Measurements from ENCODE around the gene DYSF. TPM values are rescaled to one million over a fixed set of nuclear protein-coding genes. Genes with fewer than 3 reads are reported as not detected.

The DYSF gene
- total RNA-seq, 4 donors from 2014 or later, result 10.3 to 14.9 (median 14.4) TPM

DNA sequence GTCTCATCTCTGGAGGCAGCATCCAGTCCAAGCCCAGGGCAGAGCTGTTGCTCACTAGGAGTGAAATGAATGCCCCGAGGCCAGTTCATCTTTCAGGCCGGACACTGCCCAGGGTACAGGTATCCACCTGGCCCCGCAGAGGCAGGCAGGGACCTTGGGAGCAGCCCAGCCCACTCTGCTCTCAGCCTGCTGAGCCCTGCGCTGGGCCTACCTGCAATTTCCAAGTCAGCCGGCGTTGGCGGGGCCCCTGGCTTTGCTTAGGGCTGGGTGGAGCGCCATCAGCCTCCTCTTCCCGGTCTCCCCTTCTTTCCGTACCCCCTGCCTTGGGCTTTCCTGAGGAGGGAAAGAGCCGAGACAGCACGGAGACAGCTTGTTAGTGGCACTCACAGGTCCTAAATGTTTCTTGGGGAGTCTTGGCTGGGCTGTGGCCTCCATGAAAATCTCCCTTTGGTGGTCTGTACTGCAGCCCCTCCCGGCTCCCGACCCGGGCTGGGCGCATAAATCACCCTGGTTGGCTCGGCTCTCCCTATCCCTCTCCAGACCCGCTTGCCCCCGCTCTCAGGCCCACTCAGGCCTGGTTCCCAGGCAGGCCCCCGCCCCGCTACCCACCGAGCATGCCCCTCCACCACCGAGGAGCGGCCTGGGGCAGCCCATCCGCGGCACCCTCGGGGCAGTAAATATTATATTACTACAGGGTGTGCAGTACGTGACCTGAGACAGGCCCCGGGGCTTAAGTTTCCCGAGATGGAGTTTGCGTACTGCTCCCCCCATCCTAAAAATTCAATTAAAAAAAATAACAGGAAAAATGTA, 106.7 kb downstream of the DYSF start:
- no peaks in the 10 kb centered on the region for H3K27me3 ChIP-seq
- no peak overlapping the region for H3K4me3 ChIP-seq (replicated peaks in 1 of 3)
- DNase-seq, result no peak
- no peaks in the 10 kb centered on the region for H3K9me3 ChIP-seq
- 69% methylated on average over 19 to 25 of the region's 31 CpGs for WGBS, 2 donors
- H3K36me3 ChIP-seq, result no peaks in the 10 kb centered on the region
- intact Hi-C loops (cut with DNase I), result loop anchor here (10.0 kb wide), 2 partner anchors 575 to 1185 kb away; no protein-coding TSS in a partner anchor
- peak overlapping the region in 1 of 3 donors; percentile 51 for H3K27ac ChIP-seq
- no peak for TF ChIP-seq CTCF (IDR thresholded peaks at IDR 0.05)
- TF ChIP-seq POLR2A (IDR thresholded peaks at IDR 0.05), result no peak
- H3K4me1 ChIP-seq, result peaks cover 7 to 59% of the 10 kb centered on the region in 2 donors

DNA sequence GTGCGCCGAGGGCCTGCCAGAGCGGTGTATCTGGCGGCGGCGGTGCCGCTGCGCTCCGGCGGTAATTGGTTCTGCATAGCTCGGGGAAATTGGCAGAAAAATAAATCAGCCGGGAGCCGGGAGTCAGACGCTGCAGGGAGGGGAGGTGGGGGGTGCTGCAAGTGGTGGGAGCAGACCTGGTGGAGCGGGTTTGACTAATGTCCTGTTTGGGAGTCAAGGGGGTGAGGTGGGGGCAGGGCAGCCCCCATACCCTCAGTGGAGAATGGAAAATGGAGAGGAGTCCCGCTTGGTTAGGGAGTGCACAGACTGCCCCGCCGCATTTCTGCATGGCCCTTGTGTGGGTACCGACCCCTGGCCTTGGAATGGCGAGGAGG, 107.3 kb downstream of the DYSF start:
- WGBS, 2 donors, result 31 to 36% methylated on average over 20 of the region's 20 CpGs
- TF ChIP-seq POLR2A (IDR thresholded peaks at IDR 0.05) (no peak), CTCF (IDR thresholded peaks at IDR 0.05) (no peak)
- peak; percentile 75 to 81 for DNase-seq
- Histone ChIP-seq H3K27ac (peak overlapping the region in 1 of 3 donors; percentile 35), H3K4me3 (replicated peaks in 1 of 3) (no peak overlapping the region), H3K4me1 (peaks cover 7 to 62% of the 10 kb centered on the region in 2 donors), H3K9me3 (no peaks in the 10 kb centered on the region), H3K36me3 (no peaks in the 10 kb centered on the region), H3K27me3 (no peaks in the 10 kb centered on the region)
- intact Hi-C loops (cut with DNase I), result no loop called here

DNA sequence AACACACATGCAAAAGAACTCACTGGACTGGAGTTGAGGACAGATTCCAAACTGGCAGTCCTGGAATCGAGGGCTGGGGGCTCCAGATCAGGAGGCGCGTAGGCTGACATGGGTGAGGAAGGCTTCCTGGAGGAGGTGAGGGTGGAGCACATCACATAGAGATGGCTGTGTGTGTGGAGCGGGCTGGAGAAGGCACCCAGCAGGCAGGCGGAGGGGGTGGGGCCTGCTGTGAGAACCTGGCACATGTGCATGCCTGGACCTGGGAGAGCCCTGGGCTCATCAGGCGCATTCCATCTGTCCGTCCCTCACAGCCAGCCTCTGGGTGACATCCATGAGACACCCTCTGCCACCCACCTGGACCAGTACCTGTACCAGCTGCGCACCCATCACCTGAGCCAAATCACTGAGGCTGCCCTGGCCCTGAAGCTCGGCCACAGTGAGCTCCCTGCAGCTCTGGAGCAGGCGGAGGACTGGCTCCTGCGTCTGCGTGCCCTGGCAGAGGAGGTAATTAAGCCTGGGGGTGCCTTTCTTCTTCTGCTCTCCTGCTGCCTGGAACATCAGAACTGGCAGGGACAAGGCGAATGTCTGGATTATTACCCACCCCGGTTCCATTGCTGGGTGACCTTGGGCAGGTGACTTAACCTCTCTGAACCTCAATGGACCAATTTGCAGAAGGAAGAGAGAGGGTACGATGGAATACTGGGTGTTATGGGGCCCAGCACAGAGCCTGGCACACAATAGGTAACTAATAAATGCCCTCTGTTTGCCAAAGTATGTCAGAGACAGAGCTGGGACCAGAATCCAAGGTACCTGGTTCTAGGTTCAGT, 108.3 kb downstream of the DYSF start:
- intact Hi-C loops (cut with DNase I), result no loop called here
- no peak for TF ChIP-seq POLR2A (IDR thresholded peaks at IDR 0.05)
- TF ChIP-seq CTCF (IDR thresholded peaks at IDR 0.05), result no peak
- H3K4me1 ChIP-seq, result peaks cover 10 to 73% of the 10 kb centered on the region in 2 donors
- H3K27me3 ChIP-seq, result no peaks in the 10 kb centered on the region
- 92 to 95% methylated on average over 11 to 15 of the region's 15 CpGs for WGBS, 2 donors
- peak; percentile 25 to 35 for DNase-seq
- no peak overlapping the region for H3K4me3 ChIP-seq (replicated peaks in 1 of 3)
- no peaks in the 10 kb centered on the region for H3K9me3 ChIP-seq
- no peaks in the 10 kb centered on the region for H3K36me3 ChIP-seq
- H3K27ac ChIP-seq, result peak overlapping the region in 1 of 3 donors; percentile 35

DNA sequence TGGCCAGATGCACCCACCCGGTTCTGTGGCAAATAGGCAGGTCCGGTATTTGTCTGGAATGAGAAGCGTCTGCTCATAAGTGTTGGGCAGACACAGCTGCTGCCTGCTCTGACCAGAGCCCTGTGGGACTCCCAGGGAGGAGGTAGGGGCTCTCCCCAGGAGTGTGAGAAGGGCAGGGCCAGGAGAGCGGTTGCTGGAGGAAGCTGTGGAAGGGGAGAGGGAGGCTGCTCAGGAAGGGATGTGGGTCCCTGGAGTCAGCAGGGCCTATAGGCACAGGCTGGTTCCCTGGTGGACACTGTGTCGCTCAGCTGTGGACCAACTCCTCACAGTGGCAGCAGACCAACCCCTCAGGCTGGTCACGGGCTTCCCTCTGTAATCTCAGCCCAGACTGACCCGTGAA, 109.2 kb downstream of the DYSF start:
- Histone ChIP-seq H3K27ac (peak overlapping the region in 1 of 3 donors; percentile 15), H3K4me3 (replicated peaks in 1 of 3) (no peak overlapping the region), H3K27me3 (no peaks in the 10 kb centered on the region), H3K36me3 (no peaks in the 10 kb centered on the region), H3K4me1 (peaks cover 10 to 68% of the 10 kb centered on the region in 2 donors), H3K9me3 (no peaks in the 10 kb centered on the region)
- TF ChIP-seq CTCF (IDR thresholded peaks at IDR 0.05) (no peak), POLR2A (IDR thresholded peaks at IDR 0.05) (no peak)
- intact Hi-C loops (cut with DNase I), result no loop called here
- DNase-seq, result peak; percentile 39 to 43
- 55 to 64% methylated on average over 7 of the region's 7 CpGs for WGBS, 2 donors
